H1 (cell line): Measurements from ENCODE around the gene MOB1B. TPM values are rescaled to one million over a fixed set of nuclear protein-coding genes. Genes with fewer than 3 reads are reported as not detected.

Experiments
- CTCF ChIA-PET: fragments of 300-600 bp; sonication (Branson Sonifier 250); formaldehyde crosslinking; loops from one replicate; lab custom pipeline; 2021; ENCODE audit not compliant: partially characterized antibody; lab: Charles Lee
- POLR2A ChIA-PET: fragments of 300-600 bp; sonication (Branson Sonifier 250); formaldehyde crosslinking; loops from one replicate; lab custom pipeline; 2021; ENCODE audit warnings: inconsistent platforms; ENCODE audit not compliant: partially characterized antibody; lab: Charles Lee
- DNase-seq, 2 experiments: peaks; one replicate each; pipeline versions ENCODE4 v3.0.0 to v3.0.0-alpha.2; 2010 to 2022; ENCODE audit warnings: low spot score in 2 of 2, low read depth in 1 of 2, mixed read lengths in 1 of 2
- FAIRE-seq: peaks from 2 replicates; lab custom pipeline; 2011; peaks lifted over from hg19 to GRCh38; lab: Jason Lieb, UNC
- H2AFZ ChIP-seq: 2 replicates; pipeline ENCODE4 v1.8.1; 2012; ENCODE audit warnings: low read length, inconsistent platforms
- H2AK5ac ChIP-seq: 2 replicates; pipeline ENCODE4 v1.6.1; 2013; ENCODE audit warnings: low read depth, low read length
- H2BK120ac ChIP-seq: replicated peaks from 2 replicates; pipeline ENCODE3; 2013; ENCODE audit warnings: low read depth, low read length, inconsistent platforms
- H2BK12ac ChIP-seq: 2 replicates; pipeline ENCODE4 v1.6.1; 2013; ENCODE audit warnings: low read depth, low read length
- H2BK15ac ChIP-seq: 2 replicates; pipeline ENCODE4 v1.6.1; 2013; ENCODE audit warnings: low read length
- H2BK20ac ChIP-seq: 2 replicates; pipeline ENCODE4 v1.6.1; 2013; ENCODE audit warnings: low read length
- H2BK5ac ChIP-seq: 2 replicates; pipeline ENCODE4 v1.6.1; 2013; ENCODE audit warnings: low read depth, low read length
- H3K14ac ChIP-seq: 2 replicates; pipeline ENCODE4 v1.6.1; 2013; ENCODE audit warnings: inconsistent platforms; ENCODE audit not compliant: insufficient read length
- H3K18ac ChIP-seq: 2 replicates; pipeline ENCODE4 v1.6.1; 2013; ENCODE audit warnings: low read length; ENCODE audit errors: extremely low read depth
- H3K23ac ChIP-seq: 2 replicates; pipeline ENCODE4 v1.6.1; 2013; ENCODE audit warnings: inconsistent platforms; ENCODE audit not compliant: insufficient read length
- H3K23me2 ChIP-seq: 2 replicates; pipeline ENCODE4 v1.6.1; 2013; ENCODE audit warnings: low read depth, low read length
- H3K27ac ChIP-seq: 2 replicates; pipeline ENCODE4 v1.6.1; 2011; ENCODE audit warnings: low read depth, low read length, inconsistent platforms
- H3K27me3 ChIP-seq, 4 experiments: replicated peaks in 1 of 4; 1 replicate in 1 of 4; 2 replicates in 3 of 4; pipeline versions ENCODE4 v1.6.1 to v1.8.1; 2011 to 2013; ENCODE audit warnings: low read length in 3 of 4, mild to moderate bottlenecking in 3 of 4, inconsistent platforms in 2 of 4, mixed read lengths in 2 of 4, moderate library complexity in 1 of 4; ENCODE audit not compliant: control insufficient read depth in 3 of 4, insufficient read depth in 3 of 4; ENCODE audit errors: extremely low read depth in 1 of 4
- H3K36me3 ChIP-seq, 4 experiments: 2 replicates each; pipeline versions ENCODE4 v1.6.1 to v1.8.1; 2011 to 2013; ENCODE audit warnings: mild to moderate bottlenecking in 4 of 4, low read length in 3 of 4, moderate library complexity in 2 of 4, control low read depth in 1 of 4, inconsistent platforms in 1 of 4; ENCODE audit not compliant: insufficient read depth in 4 of 4, control insufficient read depth in 2 of 4
- H3K4ac ChIP-seq: replicated peaks from 2 replicates; pipeline ENCODE3; 2013; ENCODE audit warnings: low read length, low read depth, mixed read lengths, inconsistent platforms; ENCODE audit not compliant: insufficient read length
- H3K4me1 ChIP-seq, 4 experiments: replicated peaks in 1 of 4; 1 replicate in 1 of 4; 2 replicates in 3 of 4; pipeline versions ENCODE4 v1.6.1 to v1.8.1; 2011 to 2013; ENCODE audit warnings: low read length in 3 of 4, inconsistent platforms in 2 of 4, mixed read lengths in 1 of 4; ENCODE audit not compliant: insufficient read depth in 4 of 4, control insufficient read depth in 3 of 4
- H3K4me2 ChIP-seq, 2 experiments: 2 replicates each; pipeline versions ENCODE4 v1.6.1 to v1.8.1; 2011 to 2013; ENCODE audit warnings: low read depth in 2 of 2, low read length in 2 of 2, control low read depth in 1 of 2, inconsistent platforms in 1 of 2, mild to moderate bottlenecking in 1 of 2; ENCODE audit not compliant: insufficient read depth in 1 of 2
- H3K4me3 ChIP-seq, 4 experiments: fragments of 200-600, 300-600 bp in 1 of 4; sonication (generic), shearing (Covaris generic), sonication (Bioruptor Twin) in 1 of 4; 2 replicates each; pipeline versions ENCODE4 v1.5.1 to v1.8.1; 2011 to 2016; ENCODE audit warnings: low read length in 4 of 4, low read depth in 3 of 4, control low read depth in 2 of 4, inconsistent platforms in 2 of 4, mild to moderate bottlenecking in 2 of 4, mixed read lengths in 1 of 4, moderate library complexity in 1 of 4; ENCODE audit not compliant: insufficient read depth in 2 of 4; ENCODE audit errors: extremely low read depth in 1 of 4
- H3K56ac ChIP-seq: replicated peaks from 2 replicates; pipeline ENCODE3; 2013; ENCODE audit warnings: low read depth, mild to moderate bottlenecking, mixed read lengths, low read length, inconsistent platforms; ENCODE audit not compliant: insufficient read length
- H3K79me1 ChIP-seq: 2 replicates; pipeline ENCODE4 v1.6.1; 2013; ENCODE audit warnings: low read depth, low read length, control low read depth
- H3K79me2 ChIP-seq, 2 experiments: 2 replicates each; pipeline versions ENCODE4 v1.6.1 to v1.8.1; 2012 to 2013; ENCODE audit warnings: low read length in 2 of 2, mild to moderate bottlenecking in 2 of 2, inconsistent platforms in 1 of 2; ENCODE audit not compliant: insufficient read depth in 2 of 2, control insufficient read depth in 1 of 2
- H3K9ac ChIP-seq, 4 experiments: replicated peaks in 1 of 4; 1 replicate in 1 of 4; 2 replicates in 3 of 4; pipeline versions ENCODE4 v1.6.1 to v1.8.1; 2011 to 2013; ENCODE audit warnings: low read depth in 3 of 4, low read length in 3 of 4, control low read depth in 2 of 4, mild to moderate bottlenecking in 2 of 4, moderate library complexity in 2 of 4, inconsistent platforms in 1 of 4; ENCODE audit errors: extremely low read depth in 1 of 4
- H3K9me3 ChIP-seq, 2 experiments: 2 replicates each; pipeline versions ENCODE4 v1.6.1 to v1.8.1; 2012 to 2013; ENCODE audit warnings: mild to moderate bottlenecking in 2 of 2, moderate library complexity in 2 of 2, control low read depth in 1 of 2, inconsistent platforms in 1 of 2, low read depth in 1 of 2, low read length in 1 of 2, mixed read lengths in 1 of 2; ENCODE audit not compliant: insufficient read depth in 2 of 2
- H4K20me1 ChIP-seq, 2 experiments: replicated peaks in 1 of 2; 2 replicates each; pipeline versions ENCODE3 to v1.8.1; 2011 to 2013; ENCODE audit warnings: inconsistent platforms in 2 of 2, low read length in 2 of 2, mild to moderate bottlenecking in 1 of 2; ENCODE audit not compliant: insufficient read depth in 2 of 2, control insufficient read depth in 1 of 2
- H4K5ac ChIP-seq: 2 replicates; pipeline ENCODE4 v1.6.1; 2013; ENCODE audit warnings: low read length, low read depth, mixed read lengths, inconsistent platforms; ENCODE audit not compliant: insufficient read length
- H4K8ac ChIP-seq: 2 replicates; pipeline ENCODE4 v1.8.0; 2013; ENCODE audit warnings: mild to moderate bottlenecking, moderate library complexity, low read length, inconsistent platforms; ENCODE audit not compliant: insufficient read depth; ENCODE audit errors: extremely low read depth
- H4K91ac ChIP-seq: replicated peaks from 2 replicates; pipeline ENCODE3; 2013; ENCODE audit warnings: low read length, mixed read lengths, inconsistent platforms; ENCODE audit not compliant: insufficient read length
- BRCA1 ChIP-seq: IDR thresholded peaks from 2 replicates; pipeline ENCODE4 v1.6.1; 2012; ENCODE audit warnings: low read depth, low read length, improper control_type of control experiment
- CHD2 ChIP-seq: IDR thresholded peaks from 2 replicates; pipeline ENCODE4 v1.6.1; 2012; ENCODE audit warnings: low read length, improper control_type of control experiment
- CREB1 ChIP-seq: IDR thresholded peaks from 2 replicates; pipeline ENCODE4 v1.6.1; 2012; ENCODE audit warnings: inconsistent platforms
- CTBP2 ChIP-seq: IDR thresholded peaks from 2 replicates; pipeline ENCODE4 v1.7.0; 2011; ENCODE audit warnings: borderline replicate concordance, mild to moderate bottlenecking, moderate library complexity, mixed read lengths, low read length; ENCODE audit not compliant: insufficient read depth, insufficient read length
- E2F6 ChIP-seq: IDR thresholded peaks from 2 replicates; pipeline ENCODE4 v1.6.1; 2012; ENCODE audit warnings: inconsistent platforms
- EGR1 ChIP-seq: IDR thresholded peaks from 2 replicates; pipeline ENCODE4 v1.6.1; 2011; ENCODE audit warnings: low read depth, low read length, borderline replicate concordance
- FOSL1 ChIP-seq: IDR thresholded peaks from 2 replicates; pipeline ENCODE4 v1.6.1; 2011; ENCODE audit warnings: mild to moderate bottlenecking, low read depth, low read length, moderate library complexity; ENCODE audit not compliant: insufficient read depth
- MAFK ChIP-seq: IDR thresholded peaks from 2 replicates; pipeline ENCODE4 v1.6.1; 2012; ENCODE audit warnings: low read depth, mild to moderate bottlenecking, improper control_type of control experiment, low read length
- PHF8 ChIP-seq: fragments of 200-600 bp; sonication (generic); conservative IDR thresholded peaks from 2 replicates; pipeline ENCODE4 v1.7.1; 2012; ENCODE audit warnings: low read depth, mild to moderate bottlenecking, inconsistent platforms, low read length, moderate library complexity
- RBBP5 ChIP-seq: IDR thresholded peaks from 2 replicates; pipeline ENCODE4 v1.7.1; 2012; ENCODE audit warnings: low read depth, mild to moderate bottlenecking, inconsistent platforms, low read length, moderate library complexity, borderline replicate concordance
- TEAD4 ChIP-seq: IDR thresholded peaks from 2 replicates; pipeline ENCODE4 v1.6.1; 2012; ENCODE audit warnings: low read depth, low read length, inconsistent platforms, mixed read lengths
- ZNF274 ChIP-seq: IDR thresholded peaks from 2 replicates; pipeline ENCODE4 v1.7.0; 2012; ENCODE audit warnings: low read length, borderline replicate concordance; ENCODE audit errors: extremely low read depth
- WGBS, 2 experiments: shearing (Covaris generic) in 1 of 2; methylation state at CpG; one replicate each; pipeline versions ENCODE4 v1.1.6 to v1.1.7; 2013 to 2015; ENCODE audit warnings: low lambda C conversion rate in 2 of 2, mixed read lengths in 2 of 2, inconsistent platforms in 1 of 2, low coverage in 1 of 2, missing lambda C conversion rate in 1 of 2; ENCODE audit not compliant: insufficient replicate concordance in 2 of 2, insufficient coverage in 1 of 2, insufficient read length in 1 of 2; ENCODE audit errors: extremely low coverage in 1 of 2, missing lambda C conversion rate in 1 of 2; 5-methylcytosine and 5-hydroxymethylcytosine counted together
- polyA plus RNA-seq, 7 experiments: library from polyadenylated mRNA; depleted of rRNA in 3 of 7; stranded (reverse) in 5 of 7; unstranded in 2 of 7; fragments of >200 nt in 5 of 7; fragments of 200-250 nt in 2 of 7; gene quantifications; 1 replicate in 5 of 7; 2 replicates in 1 of 7; 4 replicates in 1 of 7; pipeline versions ENCODE4 v1.2.1 to v1.2.3, GENCODE V29; 2011 to 2013; ENCODE audit warnings: missing spikeins in 2 of 7, mixed read lengths in 2 of 7
- total RNA-seq: library from RNA; stranded (reverse); fragmentation: NEBNext Ultra II Directional; extraction: Animal tissue kit (Norgen Biotek cat#: 25700); gene quantifications from 2 replicates; pipeline ENCODE4 v1.2.1, GENCODE V29; 2021

Gene MOB1B
- total and polyA plus RNA-seq, 2 of the 8 experiments (the other 6 are each of a cell fraction or from before 2014, with no cell fraction given): 3.8 to 33.5 TPM

- DNase-seq: no peak
- Histone ChIP-seq H3K27me3 (no peaks in the 10 kb centered on the region), H2BK5ac (no peak overlapping the region), H2BK120ac (no peak overlapping the region), H4K91ac (no peak overlapping the region), H3K36me3 (peaks cover 0 to 23% (median 3%) of the 10 kb centered on the region in 4 experiments; a peak in 4 of 8 replicates), H2BK12ac (no peak overlapping the region), H3K18ac (no peak overlapping the region), H3K56ac (no peak overlapping the region), H2BK15ac (no peak overlapping the region), H2AFZ (no peak overlapping the region), H3K9ac (no peak overlapping the region), H3K23me2 (no peaks in the 10 kb centered on the region), H4K5ac (no peak overlapping the region), H3K4me2 (no peak overlapping the region), H4K20me1 (peaks cover 0 to 4% of the 10 kb centered on the region in 2 experiments), H3K23ac (no peak overlapping the region), H2BK20ac (no peak overlapping the region), H3K79me1 (0 out of 2 replicates have a peak, but pooled peaks cover 3% of the 10 kb centered on the region), H3K14ac (no peak overlapping the region), H3K27ac (no peak overlapping the region), H3K79me2 (peaks cover 0 to 11% of the 10 kb centered on the region in 2 experiments; a peak in 1 of 4 replicates), H3K4ac (no peak overlapping the region), H4K8ac (no peak overlapping the region), H3K4me3 (no peak overlapping the region), H2AK5ac (no peak overlapping the region), H3K4me1 (peaks cover 0 to 4% (median 0%) of the 10 kb centered on the region in 4 experiments; a peak in 1 of 7 replicates), H3K9me3 (no peaks in the 10 kb centered on the region)
- no peak for FAIRE-seq
- TF ChIP-seq TEAD4: no peak
- TF ChIP-seq MAFK: no peak
- no peak for TF ChIP-seq BRCA1
- no peak for TF ChIP-seq E2F6
- no peak for TF ChIP-seq EGR1
- no peak for TF ChIP-seq CTBP2
- TF ChIP-seq PHF8: no peak
- TF ChIP-seq CHD2: no peak
- TF ChIP-seq CREB1: no peak
- TF ChIP-seq ZNF274: no peak
- no peak for TF ChIP-seq RBBP5
- no peak for TF ChIP-seq FOSL1
- ChIA-PET CTCF (interaction anchor here (0.7 kb wide), 1 partner anchor 270 kb away, joined by 3 read pairs; no protein-coding TSS in a partner anchor), POLR2A (no interaction called here)
- 91% methylated on average over 3 of the region's 3 CpGs; no CpG with 5 or more reads in 1 of the 2 experiments for WGBS, 2 experiments
Measured at GRCh38 chr4:70958681-70959080, 56.5 kb downstream of the MOB1B start.
